ENCODE measurements around the gene RBMS3. TPM values are rescaled to one million over a fixed set of nuclear protein-coding genes. Genes with fewer than 3 reads are reported as not detected.
"Not testable (repeated sequence)": the region's sequence is repeated elsewhere in the genome, so short reads cannot be mapped to it uniquely, and the experiment has no call there.

The RBMS3 gene
- total and polyA plus RNA-seq, 5 donors = 8.9 to 66.7 (median 56.5) TPM

DNA sequence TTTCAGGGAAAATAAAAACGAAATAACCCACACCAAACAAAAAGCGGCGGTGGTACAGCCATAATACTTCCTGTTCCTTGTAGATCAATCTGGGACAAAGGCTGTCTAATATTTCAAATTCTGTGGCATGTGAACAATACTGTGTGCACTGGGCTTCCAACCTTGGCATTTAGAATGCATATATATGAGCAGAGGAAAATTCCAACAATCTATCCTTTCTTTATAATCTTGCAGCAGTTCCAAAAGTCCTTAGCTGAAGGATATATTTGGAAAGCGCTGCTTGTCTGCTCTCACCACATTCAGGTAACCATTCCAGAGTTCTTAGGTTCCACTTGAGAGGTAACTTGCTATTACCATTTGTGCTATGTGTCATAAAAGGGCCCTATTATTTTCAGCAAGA is 231.8 kb downstream of the RBMS3 start:
- WGBS = 63% methylated on average over 4 of the region's 4 CpGs
- ATAC-seq (no peak), DNase-seq (no peak)
- Histone ChIP-seq H3K9me3 (ENCODE audit: control insufficient read depth, low read length) (no peaks in the 10 kb centered on the region), H3K27ac (ENCODE audit: low read length) (peak overlapping the region; percentile 13), H3K4me1 (ENCODE audit: control insufficient read depth, insufficient read depth, low read length) (peaks cover 5% of the 10 kb centered on the region), H3K4me3 (ENCODE audit: low read length) (peak overlapping the region; percentile 27), H3K27me3 (ENCODE audit: control insufficient read depth, insufficient read depth) (no peaks in the 10 kb centered on the region)
- intact Hi-C loops (cut with DNase I) = no loop called here

- WGBS = 21% methylated on average over 3 of the region's 3 CpGs
- DNase-seq = peak in 2 of 3 donors; percentile 63 to 73
- Histone ChIP-seq H3K9me3 (ENCODE audit: control insufficient read depth, low read length) (no peaks in the 10 kb centered on the region), H3K4me1 (ENCODE audit: control insufficient read depth, insufficient read depth, low read length) (peaks cover 5% of the 10 kb centered on the region), H3K27me3 (ENCODE audit: control insufficient read depth, insufficient read depth) (no peaks in the 10 kb centered on the region), H3K27ac (ENCODE audit: low read length) (no peak overlapping the region), H3K4me3 (ENCODE audit: low read length) (peak overlapping the region; percentile 27)
- intact Hi-C loops (cut with DNase I) = no loop called here
- ATAC-seq = peak; percentile 81 to 90
Measured at GRCh38 chr3:29513236-29513635, 232.4 kb downstream of the RBMS3 start.

DNA sequence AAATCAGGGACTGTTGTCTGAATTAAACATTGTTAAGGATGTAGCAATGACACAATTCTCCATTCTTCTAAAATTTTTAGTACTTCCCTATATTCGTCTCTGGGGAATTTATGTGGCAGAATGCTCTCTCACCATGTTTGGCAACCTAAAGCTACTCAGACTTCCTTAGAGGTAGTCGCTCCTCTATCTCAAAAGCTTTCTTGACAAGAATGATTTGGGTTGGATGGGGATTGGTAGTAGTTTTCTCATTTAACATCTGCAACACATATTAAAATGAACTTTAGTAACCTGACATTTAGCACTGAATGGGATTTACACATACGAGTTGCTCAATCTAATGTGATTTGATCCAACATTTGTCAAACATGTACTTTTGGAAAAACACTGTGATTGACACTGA is 233.3 kb downstream of the RBMS3 start:
- WGBS = 31% methylated on average over 3 of the region's 3 CpGs
- peaks cover 5% of the 10 kb centered on the region for H3K4me1 ChIP-seq (ENCODE audit: control insufficient read depth, insufficient read depth, low read length)

GRCh38 chr3:29514912-29515311 is 234.0 kb downstream of the RBMS3 start:
- intact Hi-C loops (cut with DNase I) = no loop called here
- H3K27ac ChIP-seq (ENCODE audit: low read length) = no peak overlapping the region
- no peak for ATAC-seq
- no peak for DNase-seq
- H3K4me1 ChIP-seq (ENCODE audit: control insufficient read depth, insufficient read depth, low read length) = peaks cover 5% of the 10 kb centered on the region
- WGBS = 56% methylated on average over 3 of the region's 3 CpGs
- H3K9me3 ChIP-seq (ENCODE audit: control insufficient read depth, low read length) = no peaks in the 10 kb centered on the region
- H3K27me3 ChIP-seq (ENCODE audit: control insufficient read depth, insufficient read depth) = no peaks in the 10 kb centered on the region
- H3K4me3 ChIP-seq (ENCODE audit: low read length) = no peak overlapping the region

More for the DNA sequence above, 233.3 kb downstream of the RBMS3 start:
- no peaks in the 10 kb centered on the region for H3K9me3 ChIP-seq (ENCODE audit: control insufficient read depth, low read length)
- no peaks in the 10 kb centered on the region for H3K27me3 ChIP-seq (ENCODE audit: control insufficient read depth, insufficient read depth)
- H3K27ac ChIP-seq (ENCODE audit: low read length) = no peak overlapping the region
- ATAC-seq = peak; percentile 60 to 81
- no peak overlapping the region for H3K4me3 ChIP-seq (ENCODE audit: low read length)
- intact Hi-C loops (cut with DNase I) = no loop called here
- DNase-seq = no peak

DNA sequence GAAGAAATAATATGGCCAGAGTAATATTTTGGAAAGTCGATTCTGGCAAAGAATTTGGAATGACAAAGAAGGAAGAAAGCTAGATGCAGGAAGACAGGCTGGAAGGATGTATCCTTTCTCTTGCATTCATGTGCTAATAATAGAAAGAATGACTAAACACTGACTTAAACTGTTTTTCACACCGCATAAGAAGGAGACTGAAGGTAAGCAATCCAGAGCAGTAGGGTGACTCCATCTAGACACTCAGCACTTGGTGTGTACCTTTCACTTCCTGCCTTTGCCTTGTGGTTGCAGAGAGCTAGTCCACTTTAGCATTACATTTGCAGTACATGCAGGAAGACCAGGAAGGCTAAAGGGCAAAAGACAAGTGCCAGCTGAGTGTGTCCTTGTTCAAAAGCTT is 234.6 kb downstream of the RBMS3 start:
- no peak overlapping the region for H3K4me3 ChIP-seq (ENCODE audit: low read length)
- H3K9me3 ChIP-seq (ENCODE audit: control insufficient read depth, low read length) = no peaks in the 10 kb centered on the region
- intact Hi-C loops (cut with DNase I) = no loop called here
- peaks cover 5% of the 10 kb centered on the region for H3K4me1 ChIP-seq (ENCODE audit: control insufficient read depth, insufficient read depth, low read length)
- ATAC-seq (peak in 1 of 2 donors; percentile 11), DNase-seq (no peak)
- no peak overlapping the region for H3K27ac ChIP-seq (ENCODE audit: low read length)
- 38% methylated on average over 2 of the region's 2 CpGs for WGBS
- no peaks in the 10 kb centered on the region for H3K27me3 ChIP-seq (ENCODE audit: control insufficient read depth, insufficient read depth)

DNA sequence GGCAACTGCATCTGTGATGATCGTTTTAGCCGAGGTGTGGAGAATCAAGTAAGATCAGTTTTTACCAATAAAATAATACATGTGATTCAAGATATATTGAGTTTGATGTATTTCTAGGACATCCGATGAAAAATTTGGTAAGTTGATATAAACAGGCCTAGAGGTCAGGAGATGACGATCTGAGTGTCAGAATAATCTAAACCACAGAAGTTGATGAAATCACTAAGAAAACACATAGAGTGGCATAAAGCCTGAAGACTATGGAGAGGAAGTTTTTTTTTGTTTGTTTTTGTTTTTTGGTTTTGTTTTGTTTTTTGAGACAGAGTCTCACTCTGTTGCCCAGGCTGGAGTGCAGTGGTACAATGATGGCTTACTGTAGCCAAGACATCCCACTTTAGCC is 235.3 kb downstream of the RBMS3 start:
- DNase-seq = no peak
- ATAC-seq = no peak
- H3K4me1 ChIP-seq (ENCODE audit: control insufficient read depth, insufficient read depth, low read length) = peaks cover 5% of the 10 kb centered on the region
- WGBS = 90% methylated on average over 4 of the region's 4 CpGs
- no peaks in the 10 kb centered on the region for H3K9me3 ChIP-seq (ENCODE audit: control insufficient read depth, low read length)
- H3K4me3 ChIP-seq (ENCODE audit: low read length) = no peak overlapping the region
- H3K27ac ChIP-seq (ENCODE audit: low read length) = no peak overlapping the region
- intact Hi-C loops (cut with DNase I) = no loop called here
- H3K27me3 ChIP-seq (ENCODE audit: control insufficient read depth, insufficient read depth) = no peaks in the 10 kb centered on the region

DNA sequence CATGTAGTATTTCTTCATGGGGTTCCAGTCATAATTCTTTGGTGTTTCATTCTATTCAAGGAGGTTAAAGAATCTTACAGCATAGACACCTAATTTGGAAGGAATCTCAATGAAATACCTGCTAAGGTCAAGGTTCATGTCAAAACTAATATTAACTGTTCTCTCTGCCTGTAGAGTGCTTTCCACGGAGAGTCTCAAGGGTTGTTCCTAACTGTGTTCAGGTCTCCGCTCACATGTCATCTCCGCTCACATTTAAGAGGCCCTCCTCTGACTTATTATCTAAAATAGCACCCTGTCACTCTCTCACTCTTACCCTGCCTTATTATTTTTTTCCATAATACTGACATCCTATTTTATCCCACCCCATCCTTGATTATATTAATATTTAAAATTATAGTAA is 239.9 kb downstream of the RBMS3 start:
- intact Hi-C loops (cut with DNase I) = loop anchor here in 3 of 4 donors (10.0 kb wide), 1 partner anchor 236 kb away; the partner anchor contains the start of gene RBMS3 (in 3 of the 3)
- Histone ChIP-seq H3K27me3 (ENCODE audit: control insufficient read depth, insufficient read depth) (no peaks in the 10 kb centered on the region), H3K27ac (ENCODE audit: low read length) (peak overlapping the region; percentile 39), H3K9me3 (ENCODE audit: control insufficient read depth, low read length) (no peaks in the 10 kb centered on the region), H3K4me1 (ENCODE audit: control insufficient read depth, insufficient read depth, low read length) (peaks cover 2% of the 10 kb centered on the region), H3K4me3 (ENCODE audit: low read length) (no peak overlapping the region)
- 74% methylated on average over 3 of the region's 3 CpGs for WGBS
- DNase-seq (no peak), ATAC-seq (no peak)

DNA sequence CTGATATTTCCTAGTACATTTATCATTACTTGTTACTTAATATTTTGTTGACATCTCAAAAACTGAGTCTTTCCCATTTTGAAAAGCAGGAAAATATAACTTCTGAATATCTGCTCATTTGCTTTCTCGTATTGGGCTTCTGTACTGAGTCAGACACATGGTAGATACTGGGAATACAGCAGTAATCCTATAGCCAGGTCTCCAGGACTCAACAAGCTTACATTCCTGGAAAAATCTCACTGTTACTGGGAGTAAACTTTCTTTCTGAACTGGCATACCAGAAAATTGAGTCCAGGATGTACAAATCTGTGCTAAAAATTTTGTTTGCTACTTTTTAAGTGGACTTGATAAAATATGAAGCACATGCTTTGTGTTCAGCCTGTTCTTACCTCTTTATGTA is 240.4 kb downstream of the RBMS3 start:
- no peak overlapping the region for H3K4me3 ChIP-seq (ENCODE audit: low read length)
- intact Hi-C loops (cut with DNase I) = loop anchor here in 3 of 4 donors (10.0 kb wide), 1 partner anchor 236 kb away; the partner anchor contains the start of gene RBMS3 (in 3 of the 3)
- no peaks in the 10 kb centered on the region for H3K27me3 ChIP-seq (ENCODE audit: control insufficient read depth, insufficient read depth)
- 72% methylated on average over 1 of the region's 1 CpG for WGBS
- H3K27ac ChIP-seq (ENCODE audit: low read length) = no peak overlapping the region
- peaks cover 2% of the 10 kb centered on the region for H3K4me1 ChIP-seq (ENCODE audit: control insufficient read depth, insufficient read depth, low read length)
- DNase-seq (no peak), ATAC-seq (no peak)
- H3K9me3 ChIP-seq (ENCODE audit: control insufficient read depth, low read length) = no peaks in the 10 kb centered on the region

GRCh38 chr3:29521751-29522150 is 240.9 kb downstream of the RBMS3 start:
- WGBS = 64% methylated on average over 2 of the region's 2 CpGs
- ATAC-seq = no peak
- H3K4me1 ChIP-seq (ENCODE audit: control insufficient read depth, insufficient read depth, low read length) = no peaks in the 10 kb centered on the region
- intact Hi-C loops (cut with DNase I) = loop anchor here in 3 of 4 donors (10.0 kb wide), 1 partner anchor 237 kb away; the partner anchor contains the start of gene RBMS3 (in 3 of the 3)
- H3K4me3 ChIP-seq (ENCODE audit: low read length) = no peak overlapping the region
- H3K27me3 ChIP-seq (ENCODE audit: control insufficient read depth, insufficient read depth) = no peaks in the 10 kb centered on the region
- DNase-seq = no peak
- no peak overlapping the region for H3K27ac ChIP-seq (ENCODE audit: low read length)
- H3K9me3 ChIP-seq (ENCODE audit: control insufficient read depth, low read length) = no peaks in the 10 kb centered on the region

DNA sequence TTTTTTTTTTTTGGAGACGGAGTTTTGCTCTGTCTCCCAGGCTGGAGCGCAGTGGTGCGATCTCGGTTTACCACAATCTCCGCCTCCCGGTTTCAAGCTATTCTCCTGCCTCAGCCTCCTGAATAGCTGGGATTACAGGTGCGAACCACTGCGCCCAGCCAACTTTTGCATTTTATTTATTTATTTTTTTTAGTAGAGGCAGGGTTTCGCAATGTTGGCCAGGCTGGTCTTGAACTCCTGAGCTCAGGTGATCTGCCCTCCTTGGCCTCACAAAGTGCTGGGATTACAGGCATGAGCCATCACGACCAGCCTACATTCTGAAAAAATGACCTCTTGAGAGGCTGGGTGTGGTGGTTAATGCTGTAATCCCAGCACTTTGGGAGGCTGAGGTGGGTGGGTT is 243.6 kb downstream of the RBMS3 start:
- intact Hi-C loops (cut with DNase I) = loop anchor here in 3 of 4 donors (10.0 kb wide), 1 partner anchor 240 kb away; the partner anchor contains the start of gene RBMS3 (in 3 of the 3)
- not testable (repeated sequence) for H3K4me1 ChIP-seq (ENCODE audit: control insufficient read depth, insufficient read depth, low read length); H3K27me3 ChIP-seq (ENCODE audit: control insufficient read depth, insufficient read depth); DNase-seq; H3K27ac ChIP-seq (ENCODE audit: low read length); H3K9me3 ChIP-seq (ENCODE audit: control insufficient read depth, low read length); H3K4me3 ChIP-seq (ENCODE audit: low read length)
- peak in 1 of 2 donors; percentile 7 for ATAC-seq
- WGBS = 91% methylated on average over 10 of the region's 10 CpGs

DNA sequence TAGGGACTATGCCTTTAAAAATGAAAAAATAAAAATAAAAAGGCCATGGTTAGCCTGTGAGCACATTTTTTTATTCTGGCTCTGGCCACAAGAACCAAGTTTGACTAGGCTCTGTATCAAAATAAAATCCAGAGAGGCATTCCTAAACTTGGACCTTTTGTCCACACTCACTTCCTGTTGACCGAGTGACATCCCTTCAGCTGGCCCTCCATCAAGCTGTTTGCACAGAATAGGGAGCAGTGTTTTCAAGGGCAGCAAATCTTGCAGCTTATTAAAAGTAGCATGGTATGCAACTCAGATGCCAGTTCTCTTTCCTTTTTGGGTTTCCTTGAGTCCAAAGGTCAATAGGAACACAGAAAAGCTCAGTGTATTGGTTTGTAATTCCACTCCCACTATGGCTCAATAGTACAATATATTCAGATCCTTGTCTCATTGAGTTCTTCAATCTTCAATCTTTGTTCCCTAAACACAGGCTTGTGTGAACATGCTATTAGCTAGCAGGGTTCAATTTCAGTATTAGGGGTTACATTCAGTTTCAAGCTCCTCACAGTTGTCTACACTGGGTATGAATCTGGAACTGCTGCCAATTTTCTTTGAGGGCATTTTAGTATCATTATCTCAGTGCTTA is 244.5 kb downstream of the RBMS3 start:
- H3K27ac ChIP-seq (ENCODE audit: low read length) = no peak overlapping the region
- intact Hi-C loops (cut with DNase I) = loop anchor here in 3 of 4 donors (10.0 kb wide), 1 partner anchor 241 kb away; the partner anchor contains the start of gene RBMS3 (in 3 of the 3)
- no peaks in the 10 kb centered on the region for H3K27me3 ChIP-seq (ENCODE audit: control insufficient read depth, insufficient read depth)
- no peaks in the 10 kb centered on the region for H3K4me1 ChIP-seq (ENCODE audit: control insufficient read depth, insufficient read depth, low read length)
- ATAC-seq = peak; percentile 94 to 96
- peak; percentile 57 to 86 (median 76) for DNase-seq
- H3K4me3 ChIP-seq (ENCODE audit: low read length) = no peak overlapping the region
- WGBS = 0% methylated on average over 1 of the region's 1 CpG
- no peaks in the 10 kb centered on the region for H3K9me3 ChIP-seq (ENCODE audit: control insufficient read depth, low read length)

Data from right cardiac atrium (tissue), 5 donors.